Urinary bladder (tissue), 4 donors: Measurements from ENCODE around the gene SORBS1. TPM values are rescaled to one million over a fixed set of nuclear protein-coding genes. Genes with fewer than 3 reads are reported as not detected.

Experiments
- DNase-seq: peaks from one replicate; pipeline ENCODE4 v3.0.0-alpha.2; 2015; ENCODE audit errors: extremely low spot score
- H3K27ac ChIP-seq: one replicate; pipeline ENCODE4 v1.5.1; 2013; ENCODE audit warnings: low read depth, mild to moderate bottlenecking, moderate library complexity
- H3K36me3 ChIP-seq: one replicate; pipeline ENCODE4 v1.6.1; 2013; ENCODE audit warnings: mild to moderate bottlenecking, moderate library complexity; ENCODE audit not compliant: insufficient read depth
- H3K4me1 ChIP-seq: one replicate; pipeline ENCODE4 v1.6.1; 2013; ENCODE audit warnings: mild to moderate bottlenecking, moderate library complexity; ENCODE audit not compliant: insufficient read depth
- H3K4me3 ChIP-seq: one replicate; pipeline ENCODE4 v1.5.1; 2013; ENCODE audit warnings: low read depth, low read length
- WGBS: extraction: QIAGEN DNeasy Blood & Tissue Kit; methylation state at CpG from one replicate; pipeline ENCODE4 v1.1.7; 2013; 5-methylcytosine and 5-hydroxymethylcytosine counted together
- polyA plus RNA-seq: library from polyadenylated mRNA; stranded (reverse); fragments of 200-250 nt; gene quantifications from one replicate; pipeline ENCODE4 v1.2.3, GENCODE V29; 2013
- total RNA-seq: library from RNA; depleted of rRNA; stranded (reverse); fragments of >200 nt; gene quantifications from one replicate; pipeline ENCODE4 v1.2.3, GENCODE V29; 2014
- donor health status: healthy with polysubstance abuse.
- donor health status: healthy.

Gene SORBS1
- total and polyA plus RNA-seq, 2 donors = 297 to 697 TPM

GRCh38 chr10:95525033-95525418 is 36.1 kb downstream of the SORBS1 start:
- Histone ChIP-seq H3K4me1 (no peaks in the 10 kb centered on the region), H3K27ac (no peak overlapping the region), H3K4me3 (no peak overlapping the region), H3K36me3 (no peaks in the 10 kb centered on the region)
- no peak for DNase-seq
- WGBS = 64% methylated on average over 4 of the region's 4 CpGs

GRCh38 chr10:95524358-95525032 is 36.7 kb downstream of the SORBS1 start:
- no peak for DNase-seq
- Histone ChIP-seq H3K4me1 (no peaks in the 10 kb centered on the region), H3K27ac (no peak overlapping the region), H3K36me3 (no peaks in the 10 kb centered on the region), H3K4me3 (no peak overlapping the region)
- 81% methylated on average over 7 of the region's 7 CpGs for WGBS

- H3K4me1 ChIP-seq = no peaks in the 10 kb centered on the region
- no peak overlapping the region for H3K27ac ChIP-seq
- DNase-seq = no peak
- no peaks in the 10 kb centered on the region for H3K36me3 ChIP-seq
- 85% methylated on average over 2 of the region's 2 CpGs for WGBS
- H3K4me3 ChIP-seq = no peak overlapping the region
These were observed 39.1 kb downstream of the SORBS1 start for GRCh38 chr10:95522117-95522516.

GRCh38 chr10:95520617-95521016 is 40.6 kb downstream of the SORBS1 start:
- 79% methylated on average over 1 of the region's 1 CpG for WGBS
- Histone ChIP-seq H3K4me1 (no peaks in the 10 kb centered on the region), H3K36me3 (no peaks in the 10 kb centered on the region), H3K4me3 (no peak overlapping the region), H3K27ac (no peak overlapping the region)
- no peak for DNase-seq

- Histone ChIP-seq H3K4me1 (no peaks in the 10 kb centered on the region), H3K4me3 (no peak overlapping the region), H3K27ac (no peak overlapping the region), H3K36me3 (no peaks in the 10 kb centered on the region)
- WGBS = 46% methylated on average over 8 of the region's 8 CpGs
- no peak for DNase-seq
These were observed 42.4 kb downstream of the SORBS1 start for GRCh38 chr10:95518455-95519452.

GRCh38 chr10:95517536-95518454 is 43.4 kb downstream of the SORBS1 start:
- Histone ChIP-seq H3K36me3 (no peaks in the 10 kb centered on the region), H3K4me1 (peaks cover 2% of the 10 kb centered on the region), H3K4me3 (no peak overlapping the region), H3K27ac (peak overlapping the region; percentile 48)
- 19% methylated on average over 5 of the region's 5 CpGs for WGBS
- DNase-seq = no peak

GRCh38 chr10:95516774-95517373 is 44.3 kb downstream of the SORBS1 start:
- H3K4me3 ChIP-seq = no peak overlapping the region
- H3K27ac ChIP-seq = no peak overlapping the region
- peaks cover 2% of the 10 kb centered on the region for H3K4me1 ChIP-seq
- DNase-seq = no peak
- 73% methylated on average over 7 of the region's 7 CpGs for WGBS
- H3K36me3 ChIP-seq = no peaks in the 10 kb centered on the region

GRCh38 chr10:95513941-95514392 is 47.2 kb downstream of the SORBS1 start:
- peaks cover 2% of the 10 kb centered on the region for H3K4me1 ChIP-seq
- no peak overlapping the region for H3K4me3 ChIP-seq
- H3K36me3 ChIP-seq = no peaks in the 10 kb centered on the region
- DNase-seq = no peak
- H3K27ac ChIP-seq = no peak overlapping the region
- WGBS = 16% methylated on average over 2 of the region's 2 CpGs

- no peaks in the 10 kb centered on the region for H3K36me3 ChIP-seq
- H3K4me3 ChIP-seq = no peak overlapping the region
- no peak for DNase-seq
- H3K27ac ChIP-seq = peak overlapping the region; percentile 33
- 50% methylated on average over 11 of the region's 11 CpGs for WGBS
- H3K4me1 ChIP-seq = peaks cover 2% of the 10 kb centered on the region
These were observed 48.1 kb downstream of the SORBS1 start for GRCh38 chr10:95513008-95513589.

GRCh38 chr10:95511314-95511713 is 49.9 kb downstream of the SORBS1 start:
- no peak for DNase-seq
- no peak overlapping the region for H3K27ac ChIP-seq
- no peak overlapping the region for H3K4me3 ChIP-seq
- peaks cover 2% of the 10 kb centered on the region for H3K4me1 ChIP-seq
- no peaks in the 10 kb centered on the region for H3K36me3 ChIP-seq
- 46% methylated on average over 6 of the region's 6 CpGs for WGBS

GRCh38 chr10:95509251-95509650 is 51.9 kb downstream of the SORBS1 start:
- peak; percentile 20 for DNase-seq
- H3K4me3 ChIP-seq = no peak overlapping the region
- 28% methylated on average over 1 of the region's 1 CpG for WGBS

GRCh38 chr10:95508730-95509129 is 52.4 kb downstream of the SORBS1 start:
- peak overlapping the region; percentile 68 for H3K27ac ChIP-seq
- 29% methylated on average over 3 of the region's 3 CpGs for WGBS
- H3K4me1 ChIP-seq = peaks cover 2% of the 10 kb centered on the region
- no peak overlapping the region for H3K4me3 ChIP-seq
- DNase-seq = no peak
- H3K36me3 ChIP-seq = no peaks in the 10 kb centered on the region

More at GRCh38 chr10:95509251-95509650, 51.9 kb downstream of the SORBS1 start:
- H3K36me3 ChIP-seq = no peaks in the 10 kb centered on the region
- H3K4me1 ChIP-seq = peaks cover 2% of the 10 kb centered on the region
- H3K27ac ChIP-seq = peak overlapping the region; percentile 68
